OCI-LY1 (cell line): ENCODE results near the gene NT5M.

ENCODE experiments used
- CTCF ChIP-seq: fragments of 200-600 bp; sonication (generic), shearing (Covaris generic); IDR thresholded peaks from 2 replicates; pipeline ENCODE4 v1.5.1; 2017; ENCODE audit warnings: mild to moderate bottlenecking, antibody characterized with exemption, low read length, moderate library complexity, mixed read lengths
- EZH2 ChIP-seq: fragments of 200-600 bp; sonication (generic), shearing (Covaris generic); IDR thresholded peaks from 2 replicates; pipeline ENCODE4 v1.8.0; 2017; ENCODE audit warnings: borderline replicate concordance, mixed run types, mild to moderate bottlenecking, antibody characterized with exemption, low read length, moderate library complexity, mixed read lengths

GRCh38 chr17:17300624-17301568 is 2.3 kb upstream of the NT5M start:
- TF ChIP-seq CTCF, result no peak
- TF ChIP-seq EZH2, result no peak
